SKM-1 (cell line): Measurements from ENCODE around the gene CTXN1.

Experiments used
- DNase-seq: peaks from one replicate; lab custom pipeline; 2025; ENCODE audit not compliant: unreplicated experiment; lab: John Stamatoyannopoulos, UW

CTXN1 gene

DNA sequence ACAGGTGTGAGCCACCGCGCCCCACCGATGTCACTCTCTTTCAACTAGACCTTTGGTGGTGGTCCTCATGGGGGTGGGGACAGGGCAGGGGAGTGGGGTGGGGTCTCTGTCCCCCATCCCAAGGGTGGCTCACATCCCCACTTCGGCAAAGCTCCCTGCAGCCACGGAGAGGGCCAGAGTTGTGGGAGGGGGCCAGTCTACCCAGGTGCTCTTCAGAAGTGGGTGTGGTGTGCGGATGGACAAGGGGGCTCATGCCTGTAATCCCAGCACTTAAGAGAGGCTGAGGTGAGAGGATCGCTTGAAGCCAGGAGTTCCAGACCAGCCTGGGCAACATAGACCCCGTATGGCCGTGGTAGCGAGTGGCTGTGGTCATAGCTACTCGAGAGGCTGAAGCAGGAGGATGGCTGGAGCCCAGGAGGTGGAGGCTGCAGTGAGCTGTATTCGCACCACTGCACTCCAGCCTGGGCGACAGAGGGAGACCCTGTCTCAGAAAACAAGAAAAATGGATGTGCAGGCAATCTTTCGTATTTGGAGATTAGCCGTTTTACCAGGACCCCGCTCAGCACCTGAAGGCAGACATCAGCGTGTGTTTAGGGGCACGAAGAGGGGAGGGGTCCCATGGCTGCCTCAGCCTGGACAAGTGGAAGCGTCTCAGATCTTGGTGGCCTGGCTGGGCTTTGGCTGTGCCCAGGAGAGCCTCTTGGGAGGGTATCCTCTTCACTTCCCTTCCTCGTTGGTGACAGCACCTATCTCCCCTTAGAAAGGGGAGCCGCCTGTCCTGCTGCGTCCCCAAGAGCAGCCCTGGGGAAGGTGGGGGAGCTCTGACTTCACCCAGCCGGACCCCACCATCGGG lies 10.5 kb downstream of the CTXN1 start:
- DNase-seq: no peak

DNA sequence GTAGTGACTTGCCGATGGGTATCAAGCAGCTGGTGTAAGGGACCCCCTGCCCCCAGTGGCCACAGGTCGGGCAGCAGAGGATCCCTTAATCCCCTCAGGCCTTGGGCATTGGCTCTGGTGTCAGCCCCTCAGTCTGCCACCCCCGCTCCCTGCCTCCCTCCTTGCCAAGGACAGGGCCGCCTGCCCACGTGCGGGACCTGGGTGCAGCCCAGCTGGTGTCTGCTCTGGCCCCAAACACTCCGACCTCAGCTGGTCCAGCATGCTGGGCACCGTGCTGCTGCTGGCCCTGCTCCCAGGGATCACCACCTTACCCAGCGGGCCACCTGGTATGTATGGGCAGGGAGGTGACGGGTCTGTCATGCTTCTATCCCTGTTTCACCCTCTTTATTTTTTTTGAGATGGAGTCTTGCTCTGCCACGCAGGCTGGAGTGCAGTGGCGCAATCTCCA lies 11.3 kb downstream of the CTXN1 start, which contains the start of gene TGFBR3L:
TGFBR3L (plus strand) TSS at position 233 of the 448 bp plus-strand sequence.
- no peak for DNase-seq

DNA sequence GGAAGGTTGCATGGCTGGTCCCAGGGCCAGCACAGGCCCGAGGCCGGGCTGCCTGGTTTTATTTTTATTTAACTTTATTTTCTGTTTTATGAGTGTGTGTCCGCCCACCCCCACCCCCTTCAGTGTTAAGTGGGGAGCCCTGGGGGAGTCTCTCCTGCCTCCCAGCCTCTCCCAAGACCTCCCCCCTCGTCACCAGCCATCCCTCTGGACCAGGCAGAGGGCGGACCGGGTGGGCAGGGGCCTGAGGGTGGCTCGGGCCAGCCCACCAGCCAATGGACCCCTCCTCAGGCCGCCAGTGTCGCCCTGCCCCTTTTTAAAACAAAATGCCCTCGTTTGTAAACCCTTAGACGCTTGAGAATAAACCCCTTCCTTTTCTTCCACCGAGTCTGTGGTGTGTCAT lies 11.8 kb downstream of the CTXN1 start:
- DNase-seq: no peak

DNA sequence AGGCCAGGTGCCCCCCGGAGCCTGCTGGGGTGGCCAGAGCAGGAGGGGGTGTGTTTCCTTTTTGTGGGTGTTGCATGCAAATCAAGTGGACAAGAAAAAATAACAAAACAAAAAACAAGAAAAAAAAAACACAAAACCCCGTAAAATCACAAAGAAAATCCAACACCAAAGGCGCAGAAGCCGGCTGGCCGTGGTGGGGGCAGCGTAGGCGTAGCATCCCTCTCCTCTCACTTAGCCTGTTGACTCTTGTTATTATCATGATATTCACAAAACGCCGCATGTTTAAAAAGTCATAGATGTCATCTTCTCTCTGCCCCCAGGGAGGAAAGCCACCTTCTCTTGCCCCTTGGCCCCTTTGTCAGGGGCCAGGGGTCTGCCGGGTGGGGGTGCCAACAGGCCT lies 12.3 kb downstream of the CTXN1 start:
- DNase-seq: no peak

DNA sequence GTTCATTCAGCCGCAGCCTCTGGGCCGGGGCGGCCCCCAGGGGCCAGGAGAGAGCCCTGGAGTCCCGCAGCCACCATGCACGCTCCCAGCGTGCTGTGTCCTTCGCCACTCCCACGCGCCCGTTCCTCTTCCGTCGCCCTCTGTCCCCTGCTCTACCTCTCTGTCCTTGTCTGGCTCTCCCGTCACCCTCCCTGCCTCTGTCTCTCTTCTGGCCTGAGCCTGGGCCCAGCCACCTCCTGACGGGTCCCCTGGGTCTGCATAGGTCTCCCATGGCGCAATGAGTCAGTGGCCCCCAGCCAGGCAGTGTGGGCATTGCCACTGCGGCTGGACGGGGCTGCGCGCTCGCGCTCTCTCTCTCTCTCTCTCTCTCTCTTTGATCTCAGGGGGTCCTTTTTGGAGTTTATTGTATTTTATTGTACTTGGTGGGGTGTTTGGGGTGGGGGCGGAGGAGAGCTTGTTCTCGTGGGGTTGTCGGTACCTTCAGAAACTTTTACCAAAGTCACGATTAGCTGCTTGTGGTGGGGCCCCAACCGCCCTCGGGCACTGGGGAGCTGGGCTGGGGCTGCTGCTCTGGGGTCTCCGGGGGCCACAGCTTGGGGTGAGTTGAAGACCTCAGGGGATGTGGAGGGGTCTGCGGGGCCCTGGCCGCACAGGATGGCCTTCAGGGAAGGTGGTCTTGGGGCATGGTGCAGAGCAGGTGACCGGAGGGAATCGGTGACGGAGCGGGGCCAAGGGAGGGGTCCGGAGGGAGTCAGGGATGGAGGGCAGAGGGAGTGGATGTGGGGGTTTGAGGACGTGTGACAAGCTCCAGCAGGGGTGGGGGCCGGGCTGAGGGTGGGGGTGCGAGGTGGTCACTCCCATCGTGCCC lies 13.0 kb downstream of the CTXN1 start:
- DNase-seq: no peak

DNA sequence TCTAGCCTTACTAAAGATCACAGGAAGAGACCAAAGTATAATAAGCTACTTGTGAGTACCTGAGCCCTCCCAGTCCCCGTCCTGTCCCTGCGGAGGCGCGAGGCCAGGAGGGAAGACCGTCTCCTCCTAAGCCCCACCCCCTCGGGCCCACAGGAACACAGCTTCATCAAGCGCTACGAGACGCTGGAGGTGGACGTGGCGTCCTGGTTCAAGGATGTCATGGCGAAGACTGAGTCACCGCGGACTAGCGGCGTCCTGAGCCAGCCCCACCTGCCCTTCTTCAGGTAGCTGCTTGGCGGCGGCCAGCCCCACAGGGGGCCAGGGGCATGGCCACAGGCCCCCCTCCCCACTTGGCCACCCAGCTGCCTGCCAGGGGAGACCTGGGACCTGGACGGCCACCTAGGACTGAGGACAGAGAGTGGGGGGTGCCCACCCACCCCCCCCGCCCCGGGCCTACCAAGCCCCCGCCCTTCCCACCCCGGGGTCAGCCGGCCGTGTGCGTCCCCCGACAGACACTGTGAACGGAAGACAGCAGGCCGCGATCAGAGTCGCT lies 13.7 kb downstream of the CTXN1 start:
- DNase-seq: no peak

DNA sequence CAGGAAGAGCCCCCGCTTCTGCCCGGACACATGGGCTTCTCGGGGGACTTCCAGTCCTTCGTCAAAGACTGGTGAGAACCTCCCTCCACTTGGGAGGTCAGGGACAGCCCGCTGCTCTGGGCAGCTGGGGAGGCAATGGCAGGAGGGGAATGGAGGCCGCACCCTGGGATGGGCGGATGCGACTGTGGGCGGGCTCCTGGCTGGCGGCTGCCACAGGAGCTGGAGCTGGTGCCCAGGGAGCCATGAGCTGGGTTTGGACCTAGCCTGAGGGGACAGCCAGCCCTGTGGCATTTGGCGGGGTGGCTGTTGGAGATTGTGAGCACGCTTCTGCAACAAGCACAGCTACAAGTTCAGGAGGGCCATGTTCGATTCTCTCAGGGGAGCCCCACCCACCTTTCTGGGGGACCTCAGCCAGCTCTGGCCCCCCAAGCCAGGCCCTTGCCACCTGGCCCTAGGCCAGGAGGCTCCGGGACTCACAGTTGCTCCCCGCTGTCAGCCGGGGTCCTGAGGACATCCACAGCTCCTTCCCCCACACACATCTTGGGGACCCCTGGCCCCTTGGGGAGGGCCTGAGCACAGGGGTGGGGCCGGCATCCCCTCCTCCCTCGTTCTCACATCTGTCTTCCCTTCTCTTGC lies 14.3 kb downstream of the CTXN1 start:
- DNase-seq: no peak

DNA sequence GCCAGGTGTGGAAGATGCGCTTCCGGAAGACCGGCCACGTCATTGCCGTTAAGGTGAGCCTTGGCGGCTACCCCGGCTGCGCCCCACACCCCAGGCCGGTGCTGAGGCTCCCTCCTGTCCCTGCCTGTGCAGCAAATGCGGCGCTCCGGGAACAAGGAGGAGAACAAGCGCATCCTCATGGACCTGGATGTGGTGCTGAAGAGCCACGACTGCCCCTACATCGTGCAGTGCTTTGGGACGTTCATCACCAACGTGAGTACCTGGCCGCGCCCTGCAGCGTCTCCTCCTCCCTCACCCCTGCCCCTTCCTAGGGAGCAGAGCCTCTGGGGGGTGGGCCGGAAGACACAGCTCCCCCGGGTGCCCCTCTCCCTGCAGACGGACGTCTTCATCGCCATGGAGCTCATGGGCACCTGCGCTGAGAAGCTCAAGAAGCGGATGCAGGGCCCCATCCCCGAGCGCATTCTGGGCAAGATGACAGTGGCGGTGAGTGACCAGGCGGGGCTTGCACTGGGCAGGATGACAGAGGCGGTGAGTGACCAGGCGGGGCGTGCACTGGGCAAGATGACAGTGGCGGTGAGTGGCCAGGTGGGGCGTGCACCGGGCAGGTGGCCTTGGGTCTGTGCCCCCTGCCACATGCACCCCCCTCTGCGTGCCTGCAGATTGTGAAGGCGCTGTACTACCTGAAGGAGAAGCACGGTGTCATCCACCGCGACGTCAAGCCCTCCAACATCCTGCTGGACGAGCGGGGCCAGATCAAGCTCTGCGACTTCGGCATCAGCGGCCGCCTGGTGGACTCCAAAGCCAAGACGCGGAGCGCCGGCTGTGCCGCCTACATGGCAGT lies 15.4 kb downstream of the CTXN1 start:
- no peak for DNase-seq

DNA sequence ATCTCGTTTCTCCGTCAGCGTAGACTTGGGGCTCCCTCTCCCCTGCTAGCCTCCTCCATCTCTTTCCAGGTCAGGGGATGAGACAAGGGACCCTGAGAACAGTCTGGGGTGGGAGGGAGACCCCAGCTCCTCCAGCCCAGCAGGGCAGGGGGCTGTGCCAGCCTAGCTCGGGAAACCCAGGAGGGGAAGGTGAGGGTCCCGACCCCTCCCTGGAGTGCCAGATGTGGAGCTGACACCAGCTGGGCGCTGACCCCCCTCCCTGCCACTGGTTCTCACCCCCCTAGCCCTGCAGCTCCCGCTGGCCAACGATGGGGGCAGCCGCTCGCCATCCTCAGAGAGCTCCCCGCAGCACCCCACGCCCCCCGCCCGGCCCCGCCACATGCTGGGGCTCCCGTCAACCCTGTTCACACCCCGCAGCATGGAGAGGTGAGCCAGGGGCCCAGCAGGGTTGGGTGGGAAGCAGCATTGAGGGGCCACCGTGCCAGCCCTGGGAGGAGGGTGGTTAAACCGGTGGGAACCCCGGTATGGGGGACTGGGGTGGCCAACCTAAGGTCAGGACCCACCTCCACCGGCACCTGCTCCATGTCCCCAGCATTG lies 16.4 kb downstream of the CTXN1 start:
- DNase-seq: no peak

DNA sequence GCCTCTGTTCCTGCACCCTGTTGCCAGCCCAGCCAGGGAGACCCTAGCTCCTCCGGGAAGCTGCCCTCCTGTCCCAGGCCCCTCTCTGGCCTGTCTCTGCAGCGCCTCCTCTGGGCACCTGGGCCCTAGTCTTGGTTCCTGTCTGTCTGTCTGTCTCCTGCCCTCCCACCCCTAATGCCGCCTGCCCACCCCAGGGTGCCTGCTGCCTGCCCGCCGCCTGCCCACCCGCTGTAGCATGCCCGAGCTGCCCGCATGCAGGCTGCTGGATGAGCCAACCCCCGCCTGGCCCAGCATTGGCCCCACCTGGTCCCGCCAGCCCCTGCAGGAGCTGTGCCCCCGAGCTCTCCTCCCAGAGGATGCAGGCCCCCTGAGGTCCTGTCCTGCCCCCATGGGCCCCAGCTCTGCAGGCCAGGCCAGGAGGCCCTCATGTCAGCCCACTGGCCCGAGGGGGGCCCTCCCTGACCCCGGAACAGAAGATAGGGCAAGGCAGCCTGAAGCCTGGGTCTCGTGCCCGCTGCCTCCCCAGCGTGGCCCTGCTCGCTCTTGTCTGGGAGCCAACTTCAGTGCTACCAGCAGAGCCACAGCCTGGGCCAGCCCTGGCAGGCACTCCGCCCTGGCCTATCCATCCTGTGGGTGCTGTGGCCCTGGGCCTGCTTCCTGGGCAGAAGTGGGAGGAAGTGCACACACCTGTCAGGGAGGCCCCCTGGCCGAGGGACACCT lies 17.0 kb downstream of the CTXN1 start:
- DNase-seq: no peak

DNA sequence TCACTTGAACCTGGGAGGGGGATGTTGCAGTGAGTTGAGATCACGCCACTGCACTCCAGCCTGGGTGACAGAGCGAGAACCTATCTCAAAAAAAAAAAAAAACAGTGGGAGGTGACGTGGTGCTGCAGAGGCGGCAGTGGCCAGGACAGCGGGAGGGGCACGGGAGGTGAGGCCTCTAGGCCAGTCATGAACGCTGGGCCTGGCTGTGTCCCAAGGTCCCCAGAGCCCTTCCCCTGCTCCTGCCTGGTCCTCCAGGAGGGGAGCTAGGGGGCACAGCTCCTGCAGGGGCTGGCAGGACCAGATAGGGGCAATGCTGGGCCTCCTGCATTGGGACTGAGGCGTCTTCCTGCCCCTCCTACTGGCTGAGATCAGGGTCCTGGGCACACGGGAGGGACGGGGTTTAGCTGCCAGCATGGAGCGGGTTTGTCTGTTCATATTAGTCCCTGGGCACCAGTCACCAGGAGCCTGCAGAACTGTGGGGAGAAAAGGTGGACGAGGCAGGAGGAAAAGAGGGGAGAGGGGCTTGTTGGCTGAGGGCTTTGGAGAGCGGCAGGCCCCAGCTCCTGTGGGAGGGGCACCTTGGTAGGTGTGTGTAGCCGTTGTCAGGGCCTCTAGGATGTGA lies 17.7 kb downstream of the CTXN1 start:
- DNase-seq: no peak

DNA sequence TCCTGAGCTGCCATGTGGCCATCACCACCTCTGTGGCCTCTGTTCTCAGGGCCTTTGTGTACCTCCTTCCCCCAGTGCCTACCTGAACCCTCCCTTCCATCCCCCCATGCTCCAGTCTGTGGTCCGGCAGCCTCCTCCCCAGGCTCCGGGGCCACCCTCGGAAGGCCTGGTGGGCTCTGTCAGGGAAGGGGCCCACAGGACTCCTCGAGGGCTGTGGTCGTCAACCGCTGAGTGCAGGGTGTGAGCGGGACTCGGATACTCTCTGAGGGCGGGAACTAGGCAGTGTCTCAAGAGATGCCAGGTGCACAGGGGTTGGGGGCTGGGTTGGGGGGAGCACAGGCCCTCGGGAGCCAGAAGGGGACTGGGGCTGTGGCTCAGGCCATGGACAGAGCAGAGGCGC lies 18.4 kb downstream of the CTXN1 start:
- no peak for DNase-seq

DNA sequence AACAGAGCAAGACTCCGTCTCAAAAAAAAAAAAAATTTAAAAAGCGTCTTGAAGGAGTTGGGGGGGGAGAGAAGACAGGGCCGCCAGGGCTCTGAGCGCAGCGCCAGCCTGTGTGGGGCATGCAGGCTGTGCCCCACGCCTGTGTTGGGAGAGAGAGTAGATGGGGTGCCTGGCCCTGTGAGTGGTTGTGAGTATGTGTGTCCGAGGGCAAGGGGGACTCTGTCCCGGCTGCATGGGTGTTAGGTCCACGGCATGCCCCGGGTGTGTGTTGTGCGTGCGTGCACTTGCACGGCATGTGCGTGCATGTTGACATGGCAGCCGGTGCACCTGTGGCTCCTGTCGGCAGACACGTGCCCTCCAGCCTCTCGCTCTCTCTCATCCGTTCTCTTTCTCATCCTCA lies 18.8 kb downstream of the CTXN1 start:
- no peak for DNase-seq

DNA sequence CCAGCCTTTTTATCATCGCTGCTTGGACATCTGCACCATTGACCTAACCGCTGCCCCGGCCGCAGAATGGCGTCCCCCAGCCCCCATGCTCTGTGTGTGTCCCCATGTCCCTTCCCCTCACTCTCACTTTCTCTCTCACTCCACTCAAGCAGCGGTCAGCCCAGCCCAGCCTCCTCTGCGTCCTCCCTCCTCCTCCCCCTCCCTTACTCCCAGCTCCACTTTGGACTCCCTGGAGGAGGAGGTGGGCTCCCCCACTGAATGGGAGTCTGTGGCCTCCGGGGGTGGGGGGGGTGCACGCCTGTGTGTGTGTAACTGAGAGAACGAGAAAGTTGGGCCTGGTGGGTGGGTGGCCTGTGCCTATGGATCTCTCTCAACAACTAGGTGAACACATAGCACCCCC lies 20.1 kb downstream of the CTXN1 start:
- no peak for DNase-seq

DNA sequence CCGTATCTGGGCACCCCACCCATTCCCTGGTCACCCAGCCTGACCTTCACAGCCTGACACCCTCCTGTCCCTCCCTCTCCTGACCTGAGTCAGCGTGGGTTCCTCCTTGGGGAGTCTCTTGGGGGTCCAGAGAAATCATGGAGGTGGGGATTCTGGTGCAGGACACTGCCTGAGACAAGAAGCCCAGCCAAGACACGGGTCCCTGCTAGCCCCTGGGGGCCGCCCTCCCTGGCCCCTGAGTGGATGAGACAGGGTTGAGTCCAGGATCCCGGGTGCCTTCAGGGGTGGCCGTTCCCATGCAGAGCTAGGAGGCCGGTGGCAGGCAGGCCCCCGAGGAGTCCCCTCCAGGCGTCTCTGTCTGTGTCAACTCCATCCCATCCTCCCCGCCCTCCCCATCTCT lies 20.7 kb downstream of the CTXN1 start:
- no peak for DNase-seq

DNA sequence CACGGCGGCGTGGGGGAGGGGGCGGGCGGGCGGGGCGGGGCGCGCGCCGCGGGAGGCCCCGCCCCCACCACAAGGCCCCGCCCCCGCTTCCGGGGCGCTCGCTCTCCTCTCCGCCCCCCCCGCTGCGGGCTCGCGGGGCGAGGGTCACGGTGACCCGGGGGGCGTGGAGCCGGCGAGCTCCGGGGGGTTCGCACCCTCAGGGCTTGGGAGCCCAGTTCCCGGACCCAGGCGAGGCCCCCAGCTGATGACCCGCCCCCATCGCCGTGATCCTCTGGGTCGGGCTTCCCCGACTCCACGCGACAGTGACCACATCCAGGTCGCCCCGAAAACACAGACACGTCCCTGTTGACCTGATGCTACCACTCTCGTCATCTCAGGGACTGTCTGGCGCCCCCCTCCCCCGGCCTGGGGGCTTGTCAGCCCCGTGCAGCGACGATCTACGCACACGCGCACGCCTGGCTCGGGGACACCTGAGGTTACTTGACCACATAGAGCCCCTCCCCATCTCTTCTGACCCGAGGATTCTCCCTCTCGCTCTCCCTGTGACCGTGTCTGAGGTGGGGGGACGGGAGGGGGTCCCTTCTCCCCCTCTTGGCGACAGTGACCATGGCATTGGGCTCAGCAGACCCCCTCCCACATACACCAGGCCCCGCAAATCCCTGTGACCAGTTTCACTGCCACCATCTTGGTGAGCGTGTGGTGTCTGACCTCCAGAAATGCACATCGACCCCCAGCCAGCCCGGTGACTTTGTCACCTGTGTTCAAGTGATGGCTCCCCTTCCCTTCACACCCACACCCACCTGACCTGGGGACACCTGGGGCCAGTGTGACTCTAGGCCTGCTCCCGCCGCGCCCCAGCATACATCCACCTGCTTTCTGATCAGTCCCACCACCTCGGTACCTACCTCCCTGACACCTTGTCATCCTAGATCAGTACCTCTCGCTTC lies 21.6 kb downstream of the CTXN1 start:
- no peak for DNase-seq

DNA sequence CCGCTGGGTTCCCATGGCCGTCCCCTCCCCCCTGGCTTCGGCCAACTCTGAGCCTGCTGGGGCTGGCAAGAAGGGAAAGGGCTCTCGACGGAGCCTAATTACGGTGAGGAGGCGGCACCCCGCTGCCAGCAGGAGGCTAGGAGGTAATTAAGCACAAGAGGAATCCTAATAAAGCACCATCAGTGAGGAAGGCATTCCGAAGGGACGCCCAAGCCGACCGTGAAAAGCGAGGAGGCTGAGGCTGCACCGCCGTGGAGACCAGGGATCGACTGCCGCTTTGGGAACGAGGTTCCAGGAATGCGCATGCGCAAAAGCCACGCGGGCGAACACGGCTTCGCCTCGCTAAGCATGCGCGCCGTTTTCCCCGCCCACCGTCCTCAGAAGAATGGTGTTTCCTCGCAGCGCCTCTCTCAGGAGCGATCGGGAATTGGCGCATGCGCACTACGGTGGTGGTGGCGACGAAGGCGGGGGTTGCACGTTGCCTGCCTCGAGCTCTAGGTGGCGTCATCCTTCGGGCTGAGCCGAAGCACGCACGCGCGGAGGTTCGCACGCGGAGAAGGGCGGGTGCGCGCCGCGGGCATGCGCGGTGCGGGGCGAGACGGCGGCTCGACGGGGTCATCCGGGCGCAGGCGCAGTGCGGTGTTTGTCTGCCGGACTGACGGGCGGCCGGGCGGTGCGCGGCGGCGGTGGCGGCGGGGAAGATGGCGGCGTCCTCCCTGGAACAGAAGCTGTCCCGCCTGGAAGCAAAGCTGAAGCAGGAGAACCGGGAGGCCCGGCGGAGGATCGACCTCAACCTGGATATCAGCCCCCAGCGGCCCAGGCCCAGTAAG lies 22.5 kb downstream of the CTXN1 start, which contains the start of gene MAP2K7:
MAP2K7 (plus strand) TSS at position 634 of the 830 bp plus-strand sequence; CDS start at position 702, 68 bp downstream.
- DNase-seq: peak; percentile 95
